MM.1S (cell line): ENCODE measurements around the gene LYPLA2.
"Not testable (repeated sequence)": the region's sequence is repeated elsewhere in the genome, so short reads cannot be mapped to it uniquely, and the experiment has no call there.

ENCODE experiments used
- EZH2 ChIP-seq: fragments of 300-600 bp; sonication (generic); optimal IDR thresholded peaks from 2 replicates; pipeline ENCODE3; 2017; ENCODE audit warnings: low read depth, mild to moderate bottlenecking, antibody characterized with exemption, low read length, mixed read lengths
- EZH2phosphoT487 ChIP-seq: fragments of 300-600 bp; sonication (generic); IDR thresholded peaks from 2 replicates; pipeline ENCODE4 v1.6.1; 2018; ENCODE audit warnings: antibody characterized with exemption, low read length
- TF ChIP-seq, protein P1 (sequence below): fragments of 300-600 bp; sonication (generic); IDR thresholded peaks from 2 replicates; pipeline ENCODE4 v1.5.1; 2016; ENCODE audit warnings: antibody characterized with exemption, low read length, mixed read lengths

DNA sequence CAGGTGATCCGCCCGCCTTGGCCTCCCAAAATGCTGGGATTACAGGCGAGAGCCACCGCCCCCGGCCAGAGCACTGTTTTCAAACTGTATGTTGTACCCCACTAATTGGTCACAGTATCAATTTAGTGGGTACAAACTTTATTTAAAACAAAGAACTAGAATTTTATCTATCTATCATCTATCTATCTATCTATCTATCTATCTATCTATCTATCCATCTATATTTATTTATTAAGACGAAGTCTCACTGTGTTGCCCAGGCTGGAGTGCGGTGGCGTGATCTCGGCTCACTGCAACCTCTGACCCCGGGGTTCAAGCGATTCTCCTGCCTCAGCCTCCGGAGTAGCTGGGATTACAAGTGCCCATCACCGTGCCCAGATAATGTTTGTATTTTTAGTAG, 35.6 kb downstream of the LYPLA2 start:
- not testable (repeated sequence) for TF ChIP-seq EZH2, EZH2phosphoT487
- TF ChIP-seq, protein P1, sequence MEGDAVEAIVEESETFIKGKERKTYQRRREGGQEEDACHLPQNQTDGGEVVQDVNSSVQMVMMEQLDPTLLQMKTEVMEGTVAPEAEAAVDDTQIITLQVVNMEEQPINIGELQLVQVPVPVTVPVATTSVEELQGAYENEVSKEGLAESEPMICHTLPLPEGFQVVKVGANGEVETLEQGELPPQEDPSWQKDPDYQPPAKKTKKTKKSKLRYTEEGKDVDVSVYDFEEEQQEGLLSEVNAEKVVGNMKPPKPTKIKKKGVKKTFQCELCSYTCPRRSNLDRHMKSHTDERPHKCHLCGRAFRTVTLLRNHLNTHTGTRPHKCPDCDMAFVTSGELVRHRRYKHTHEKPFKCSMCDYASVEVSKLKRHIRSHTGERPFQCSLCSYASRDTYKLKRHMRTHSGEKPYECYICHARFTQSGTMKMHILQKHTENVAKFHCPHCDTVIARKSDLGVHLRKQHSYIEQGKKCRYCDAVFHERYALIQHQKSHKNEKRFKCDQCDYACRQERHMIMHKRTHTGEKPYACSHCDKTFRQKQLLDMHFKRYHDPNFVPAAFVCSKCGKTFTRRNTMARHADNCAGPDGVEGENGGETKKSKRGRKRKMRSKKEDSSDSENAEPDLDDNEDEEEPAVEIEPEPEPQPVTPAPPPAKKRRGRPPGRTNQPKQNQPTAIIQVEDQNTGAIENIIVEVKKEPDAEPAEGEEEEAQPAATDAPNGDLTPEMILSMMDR, result not testable (repeated sequence)
